Cardiac septum (tissue), 1 donor: ENCODE results near the gene COTL1. TPM values are rescaled to one million over a fixed set of nuclear protein-coding genes. Genes with fewer than 3 reads are reported as not detected.
"Not testable (repeated sequence)": the region's sequence is repeated elsewhere in the genome, so short reads cannot be mapped to it uniquely, and the experiment has no call there.

Experiments
- DNase-seq: peaks from one replicate; pipeline ENCODE4 v3.0.0-alpha.2; 2020; ENCODE audit warnings: low spot score
- intact Hi-C: fragments of 100-400 bp; cut with DNase I; formaldehyde crosslinking; loops from one replicate; pipeline ENCODE4 v1.14.0; 2022
- total RNA-seq: library from RNA; stranded (reverse); fragmentation: NEBNext Ultra II Directional; extraction: Animal tissue kit (Norgen Biotek cat#: 25700); gene quantifications from one replicate; pipeline ENCODE4 v1.2.1, GENCODE V29; 2021
- donor health status: DM: no; HTN: no; CAD: no.

COTL1 gene
- total RNA-seq, 1 donor from 2014 or later, result 11.0 TPM

- no peak for DNase-seq
- intact Hi-C loops, result no loop called here
Measured at GRCh38 chr16:84520725-84521496, 97.0 kb downstream of the COTL1 start.

GRCh38 chr16:84519855-84520254 is 98.0 kb downstream of the COTL1 start:
- DNase-seq, result no peak
- intact Hi-C loops, result no loop called here

- no peak for DNase-seq
- intact Hi-C loops, result no loop called here
Measured at GRCh38 chr16:84518804-84519341, 99.0 kb downstream of the COTL1 start.

GRCh38 chr16:84518220-84518619 is 99.7 kb downstream of the COTL1 start:
- intact Hi-C loops, DNase-seq: not testable (repeated sequence)

- no peak for DNase-seq
- intact Hi-C loops, result no loop called here
Measured at GRCh38 chr16:84517366-84517765, 100.5 kb downstream of the COTL1 start.

Other genes starting within 250 kb of the COTL1 start
- gene ATP2C2, start 249.5 kb downstream of the COTL1 start, total RNA-seq, result not detected
- gene MEAK7, start 113.4 kb downstream of the COTL1 start, total RNA-seq, result 8.5 TPM
- gene KLHL36, start 30.4 kb upstream of the COTL1 start, total RNA-seq, result 53.2 TPM
- 53.8 TPM for gene USP10, start 81.9 kb upstream of the COTL1 start, total RNA-seq
- 16.3 TPM for gene CRISPLD2, start 201.9 kb upstream of the COTL1 start, total RNA-seq